ENCODE results near the gene CMSS1. TPM values are rescaled to one million over a fixed set of nuclear protein-coding genes. Genes with fewer than 3 reads are reported as not detected.

Gene CMSS1
- total RNA-seq, 1 donor from 2014 or later: 34.8 TPM

DNA sequence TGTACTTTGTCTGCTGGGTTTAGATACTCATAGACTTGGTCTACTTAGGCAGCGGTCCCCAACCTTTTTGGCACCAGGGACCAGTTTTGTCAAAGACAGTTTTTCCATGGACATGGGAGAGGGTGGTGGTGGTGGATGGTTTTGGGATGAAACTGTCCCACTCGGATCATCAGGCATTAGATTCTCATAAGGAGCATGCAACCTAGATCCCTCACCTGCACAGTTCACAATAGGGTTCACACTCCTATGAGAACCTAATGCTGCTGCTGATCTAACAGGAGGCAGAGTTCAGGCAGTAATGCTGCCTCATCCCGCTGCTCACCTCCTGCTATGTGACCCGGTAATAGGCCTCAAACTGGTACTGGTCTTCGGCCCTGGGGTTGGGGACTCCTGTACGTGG lies 45.3 kb downstream of the CMSS1 start:
- H3K4me1 ChIP-seq: peaks cover 94% of the 10 kb centered on the region
- TF ChIP-seq, protein P1, sequence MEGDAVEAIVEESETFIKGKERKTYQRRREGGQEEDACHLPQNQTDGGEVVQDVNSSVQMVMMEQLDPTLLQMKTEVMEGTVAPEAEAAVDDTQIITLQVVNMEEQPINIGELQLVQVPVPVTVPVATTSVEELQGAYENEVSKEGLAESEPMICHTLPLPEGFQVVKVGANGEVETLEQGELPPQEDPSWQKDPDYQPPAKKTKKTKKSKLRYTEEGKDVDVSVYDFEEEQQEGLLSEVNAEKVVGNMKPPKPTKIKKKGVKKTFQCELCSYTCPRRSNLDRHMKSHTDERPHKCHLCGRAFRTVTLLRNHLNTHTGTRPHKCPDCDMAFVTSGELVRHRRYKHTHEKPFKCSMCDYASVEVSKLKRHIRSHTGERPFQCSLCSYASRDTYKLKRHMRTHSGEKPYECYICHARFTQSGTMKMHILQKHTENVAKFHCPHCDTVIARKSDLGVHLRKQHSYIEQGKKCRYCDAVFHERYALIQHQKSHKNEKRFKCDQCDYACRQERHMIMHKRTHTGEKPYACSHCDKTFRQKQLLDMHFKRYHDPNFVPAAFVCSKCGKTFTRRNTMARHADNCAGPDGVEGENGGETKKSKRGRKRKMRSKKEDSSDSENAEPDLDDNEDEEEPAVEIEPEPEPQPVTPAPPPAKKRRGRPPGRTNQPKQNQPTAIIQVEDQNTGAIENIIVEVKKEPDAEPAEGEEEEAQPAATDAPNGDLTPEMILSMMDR (IDR thresholded peaks at IDR 0.05; ENCODE audit: borderline replicate concordance): no peak
- peaks cover 29% of the 10 kb centered on the region for H3K36me3 ChIP-seq
- H3K9me3 ChIP-seq (replicated peaks): no peaks in the 10 kb centered on the region
- intact Hi-C loops (cut with micrococcal nuclease): no loop called here
- no peak overlapping the region for H3K4me3 ChIP-seq
- no peak for DNase-seq
- no peaks in the 10 kb centered on the region for H3K27me3 ChIP-seq (ENCODE audit: low read depth)
- H3K27ac ChIP-seq (replicated peaks): no peak overlapping the region

DNA sequence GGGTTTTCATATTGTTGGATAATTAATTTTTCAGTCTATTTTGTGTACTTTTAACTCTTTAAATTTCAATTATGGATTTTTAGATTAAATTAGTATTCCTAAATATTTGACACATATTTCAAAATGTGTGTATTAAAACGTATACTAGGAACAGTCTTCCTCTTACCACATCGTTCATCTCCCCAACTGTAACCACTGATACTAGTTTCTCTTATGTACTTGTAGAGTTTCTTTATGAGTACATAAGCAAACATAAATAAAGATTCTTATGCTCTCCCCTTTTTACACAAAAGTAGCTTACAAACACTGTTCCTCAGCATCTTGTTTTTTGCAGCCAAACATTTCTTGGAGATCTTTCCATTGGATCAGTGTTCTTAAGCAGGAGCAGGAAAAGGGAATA lies 45.9 kb downstream of the CMSS1 start:
- peaks cover 26% of the 10 kb centered on the region for H3K36me3 ChIP-seq
- H3K4me1 ChIP-seq: peaks cover 94% of the 10 kb centered on the region
- H3K27ac ChIP-seq (replicated peaks): no peak overlapping the region
- H3K4me3 ChIP-seq: no peak overlapping the region
- no peak for DNase-seq
- intact Hi-C loops (cut with micrococcal nuclease): no loop called here
- H3K27me3 ChIP-seq (ENCODE audit: low read depth): no peaks in the 10 kb centered on the region
- no peaks in the 10 kb centered on the region for H3K9me3 ChIP-seq (replicated peaks)
- TF ChIP-seq, protein P1 (IDR thresholded peaks at IDR 0.05; ENCODE audit: borderline replicate concordance): no peak

DNA sequence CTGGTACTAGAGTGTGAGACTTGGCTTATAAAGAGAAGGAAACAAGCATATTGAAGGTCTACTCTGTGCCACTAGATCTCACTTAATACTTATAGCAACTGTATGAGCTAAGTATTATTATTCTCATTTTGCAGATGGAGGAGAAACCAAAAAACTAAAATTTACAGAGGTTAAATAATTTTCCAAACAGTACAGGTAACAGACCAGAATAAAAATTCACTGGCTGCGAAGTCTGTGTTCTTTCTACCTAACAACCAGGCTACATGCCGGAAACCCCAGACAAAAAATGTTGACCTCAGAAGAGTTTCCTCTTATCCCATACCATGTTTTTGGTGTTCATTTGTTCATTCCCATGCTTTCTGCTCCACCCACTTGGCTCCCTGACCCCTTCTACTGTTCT lies 46.6 kb downstream of the CMSS1 start:
- TF ChIP-seq, protein P1 (IDR thresholded peaks at IDR 0.05; ENCODE audit: borderline replicate concordance): no peak
- no peaks in the 10 kb centered on the region for H3K27me3 ChIP-seq (ENCODE audit: low read depth)
- no peak overlapping the region for H3K4me3 ChIP-seq
- peaks cover 94% of the 10 kb centered on the region for H3K4me1 ChIP-seq
- no peak overlapping the region for H3K27ac ChIP-seq (replicated peaks)
- H3K9me3 ChIP-seq (replicated peaks): no peaks in the 10 kb centered on the region
- no peak for DNase-seq
- intact Hi-C loops (cut with micrococcal nuclease): no loop called here
- peaks cover 26% of the 10 kb centered on the region for H3K36me3 ChIP-seq

DNA sequence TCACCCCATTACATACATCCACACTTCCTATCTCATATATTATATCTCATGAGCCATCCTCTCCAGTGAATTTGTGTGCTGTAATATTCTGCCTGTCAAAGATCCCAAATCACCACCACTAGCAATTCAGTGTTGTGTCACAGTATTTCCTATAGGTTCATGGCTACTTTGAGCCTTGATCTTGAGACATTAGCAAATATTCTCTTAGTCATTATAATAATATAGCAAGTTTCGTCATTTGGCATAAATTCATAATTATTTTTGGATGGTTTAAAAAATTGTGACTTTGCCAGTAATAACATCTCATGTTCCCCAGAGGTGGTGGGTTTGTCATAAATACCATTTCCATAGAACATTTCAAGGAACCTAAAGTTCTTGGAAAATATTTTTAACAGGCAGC lies 47.7 kb downstream of the CMSS1 start:
- Histone ChIP-seq H3K4me1 (peaks cover 94% of the 10 kb centered on the region), H3K27me3 (ENCODE audit: low read depth) (no peaks in the 10 kb centered on the region), H3K36me3 (peaks cover 26% of the 10 kb centered on the region), H3K4me3 (no peak overlapping the region), H3K27ac (replicated peaks) (peak overlapping the region; percentile 42), H3K9me3 (replicated peaks) (no peaks in the 10 kb centered on the region)
- TF ChIP-seq, protein P1 (IDR thresholded peaks at IDR 0.05; ENCODE audit: borderline replicate concordance): no peak
- DNase-seq: no peak
- intact Hi-C loops (cut with micrococcal nuclease): no loop called here

DNA sequence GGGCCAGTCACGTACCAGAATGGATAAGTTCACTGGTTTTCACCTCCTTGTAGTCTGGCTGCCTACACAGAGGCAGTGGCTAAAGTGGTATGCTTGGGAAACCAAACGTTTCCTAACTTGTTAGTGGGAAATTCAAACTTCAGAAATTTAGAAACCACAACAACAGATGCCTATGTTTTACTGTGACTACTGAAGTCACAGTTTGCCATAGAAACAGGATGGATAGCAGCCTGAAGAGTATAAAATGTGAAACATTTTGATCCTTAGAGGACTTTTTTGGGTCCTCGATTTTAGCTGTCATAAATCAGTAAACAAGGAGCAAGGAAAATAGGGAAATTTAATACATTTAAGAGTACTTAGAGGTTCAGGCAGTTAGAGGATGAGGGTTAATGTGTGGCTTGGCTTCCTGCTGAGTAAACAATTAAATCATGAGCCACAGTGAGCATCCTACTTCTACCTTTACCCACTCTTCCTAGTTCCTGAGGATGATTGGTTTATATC lies 48.6 kb downstream of the CMSS1 start:
- peaks cover 19% of the 10 kb centered on the region for H3K36me3 ChIP-seq
- no peaks in the 10 kb centered on the region for H3K9me3 ChIP-seq (replicated peaks)
- peak overlapping the region; percentile 42 for H3K27ac ChIP-seq (replicated peaks)
- intact Hi-C loops (cut with micrococcal nuclease): no loop called here
- TF ChIP-seq, protein P1 (IDR thresholded peaks at IDR 0.05; ENCODE audit: borderline replicate concordance): no peak
- DNase-seq: no peak
- H3K4me3 ChIP-seq: peak overlapping the region; percentile 1
- H3K27me3 ChIP-seq (ENCODE audit: low read depth): no peaks in the 10 kb centered on the region
- peaks cover 94% of the 10 kb centered on the region for H3K4me1 ChIP-seq

Measured in left ventricle myocardium inferior (tissue), 1 donor.